ENCODE data around the gene COL18A1.
"Not testable (repeated sequence)": the region's sequence is repeated elsewhere in the genome, so short reads cannot be mapped to it uniquely, and the experiment has no call there.

The COL18A1 gene

DNA sequence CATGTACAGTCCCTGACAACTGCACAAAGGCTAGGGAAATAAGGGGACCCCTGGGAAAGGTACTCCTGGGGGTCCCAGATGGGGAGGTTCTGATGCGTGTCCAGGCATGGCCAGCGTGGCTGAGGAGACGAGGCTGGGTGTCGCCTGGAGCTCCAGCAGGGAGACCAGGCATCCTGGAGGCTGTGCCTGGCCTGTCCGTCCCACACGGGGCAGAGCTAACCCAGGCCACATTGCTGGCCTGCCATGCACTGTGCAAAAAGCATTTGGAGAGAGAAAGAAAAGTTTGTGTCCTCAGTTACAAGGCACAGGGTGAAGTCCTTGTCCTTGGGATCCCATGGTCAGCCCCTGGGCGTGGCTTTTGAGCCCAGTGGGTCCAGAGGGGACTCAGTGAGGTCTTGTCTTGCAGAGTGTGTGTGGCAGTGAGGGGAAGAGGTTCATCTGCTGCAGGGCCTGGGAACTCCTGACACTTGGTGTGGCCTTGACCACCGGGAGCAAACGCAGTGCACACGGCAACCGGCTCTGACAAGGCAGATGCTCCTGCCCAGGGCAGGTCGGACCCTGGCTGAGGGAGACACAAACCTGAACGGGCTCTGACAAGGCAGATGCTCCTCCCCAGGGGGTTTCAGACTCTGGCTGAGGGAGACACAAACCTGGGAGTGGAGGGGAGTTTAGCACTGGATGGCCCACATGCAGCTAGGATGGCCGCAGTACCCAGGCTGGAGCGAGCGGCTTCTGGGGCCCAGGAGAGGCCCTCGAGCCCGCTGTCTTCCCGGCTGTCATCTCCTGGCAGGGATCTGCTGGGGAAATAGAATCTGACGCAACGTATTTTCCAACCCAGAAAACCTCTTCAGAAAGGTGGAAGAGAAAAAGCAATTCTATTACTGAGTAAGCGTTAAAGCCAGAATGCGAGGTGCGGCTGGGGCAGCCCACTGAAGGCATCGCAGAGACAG, 37.3 kb upstream of the COL18A1 start:
- no peak for DNase-seq (ENCODE audit: low spot score)

DNA sequence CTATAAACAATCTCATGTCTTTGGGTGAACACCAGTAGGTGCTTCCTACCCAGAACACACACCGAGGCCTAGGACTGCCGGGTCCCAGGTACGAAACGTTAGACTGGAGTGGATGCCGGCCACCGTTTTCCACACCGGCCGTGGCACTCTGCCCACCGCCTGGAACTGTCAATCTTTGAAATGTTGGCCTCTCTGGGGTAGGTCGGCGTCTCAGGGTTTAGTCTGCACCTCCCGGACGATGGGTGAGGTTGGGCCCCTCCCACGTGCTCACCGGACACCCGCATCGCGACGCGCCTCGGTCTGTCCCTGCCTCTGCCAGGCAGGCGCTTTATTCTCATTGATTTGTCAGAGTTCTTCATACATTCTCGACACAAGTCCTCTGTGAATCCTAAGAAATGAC, 35.9 kb upstream of the COL18A1 start:
- not testable (repeated sequence) for DNase-seq (ENCODE audit: low spot score)

GRCh38 chr21:45370575-45370974, 34.4 kb upstream of the COL18A1 start:
- DNase-seq (ENCODE audit: low spot score), result no peak

DNA sequence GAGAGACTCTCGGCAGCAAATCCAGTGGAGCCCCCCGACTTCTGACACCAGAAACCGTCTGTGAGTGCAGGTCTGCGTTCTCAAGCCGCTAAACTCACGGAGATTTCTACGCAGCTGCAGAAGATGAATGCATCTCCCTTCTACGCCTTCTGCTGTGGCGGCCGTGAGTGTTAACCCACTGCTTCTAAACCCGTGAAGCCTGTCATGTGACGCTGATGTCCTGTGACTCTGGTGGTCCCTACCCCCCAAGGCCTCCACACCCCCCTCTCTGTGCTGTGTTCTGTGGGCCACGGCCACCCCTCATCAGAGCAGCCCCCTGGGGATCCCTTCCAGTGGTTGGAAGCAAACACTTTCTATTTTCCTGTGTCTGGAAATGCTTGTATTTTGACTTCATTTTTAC, 33.9 kb upstream of the COL18A1 start:
- no peak for DNase-seq (ENCODE audit: low spot score)

DNA sequence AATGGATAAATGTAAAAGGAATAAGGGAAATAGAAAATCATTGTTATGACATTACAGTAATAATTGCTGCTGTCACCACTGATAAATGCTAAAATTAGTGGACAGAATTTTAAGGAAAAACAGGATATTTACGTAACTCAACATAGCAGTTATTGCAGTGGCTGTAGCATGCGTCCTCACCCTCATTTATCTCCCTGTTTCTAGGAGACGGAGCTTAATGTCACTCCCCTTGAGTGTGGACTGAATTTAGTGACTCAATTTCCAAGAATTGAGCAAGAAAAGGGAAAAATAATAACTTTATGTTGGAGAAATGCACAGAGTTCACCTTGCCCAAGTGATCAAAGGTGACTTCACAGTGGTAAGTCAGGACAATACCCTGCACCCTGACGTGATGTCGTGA, 33.3 kb upstream of the COL18A1 start:
- no peak for DNase-seq (ENCODE audit: low spot score)

DNA sequence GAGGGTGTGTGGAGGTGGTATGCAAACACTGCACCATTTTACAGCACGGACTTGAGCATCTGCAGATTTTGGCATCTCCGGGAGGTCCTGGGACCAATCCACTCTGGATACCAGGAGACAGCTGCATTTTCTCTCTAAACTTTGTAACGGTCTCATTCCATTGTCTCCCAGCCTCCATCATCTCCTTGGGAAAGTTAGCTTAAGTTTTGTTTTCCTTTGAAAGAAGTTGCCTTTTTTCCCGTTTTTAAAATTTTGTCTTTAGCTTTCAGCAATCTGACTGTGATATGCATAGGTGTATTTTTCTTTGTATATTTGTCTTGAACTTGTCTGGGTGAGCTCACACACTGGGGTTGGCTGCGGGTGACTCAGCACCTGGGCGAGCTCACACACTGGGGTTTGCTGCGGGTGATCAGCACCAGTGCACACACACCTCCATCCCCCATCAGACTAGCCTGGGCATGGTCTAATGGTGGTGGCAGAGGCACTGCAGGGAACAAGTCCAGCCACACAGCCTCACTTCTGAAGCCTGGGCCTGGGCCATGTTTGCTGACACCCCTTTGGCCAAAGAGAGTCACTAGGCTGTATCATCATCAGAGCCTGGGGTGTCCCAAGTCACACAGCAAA, 32.1 kb upstream of the COL18A1 start:
- no peak for DNase-seq (ENCODE audit: low spot score)

DNA sequence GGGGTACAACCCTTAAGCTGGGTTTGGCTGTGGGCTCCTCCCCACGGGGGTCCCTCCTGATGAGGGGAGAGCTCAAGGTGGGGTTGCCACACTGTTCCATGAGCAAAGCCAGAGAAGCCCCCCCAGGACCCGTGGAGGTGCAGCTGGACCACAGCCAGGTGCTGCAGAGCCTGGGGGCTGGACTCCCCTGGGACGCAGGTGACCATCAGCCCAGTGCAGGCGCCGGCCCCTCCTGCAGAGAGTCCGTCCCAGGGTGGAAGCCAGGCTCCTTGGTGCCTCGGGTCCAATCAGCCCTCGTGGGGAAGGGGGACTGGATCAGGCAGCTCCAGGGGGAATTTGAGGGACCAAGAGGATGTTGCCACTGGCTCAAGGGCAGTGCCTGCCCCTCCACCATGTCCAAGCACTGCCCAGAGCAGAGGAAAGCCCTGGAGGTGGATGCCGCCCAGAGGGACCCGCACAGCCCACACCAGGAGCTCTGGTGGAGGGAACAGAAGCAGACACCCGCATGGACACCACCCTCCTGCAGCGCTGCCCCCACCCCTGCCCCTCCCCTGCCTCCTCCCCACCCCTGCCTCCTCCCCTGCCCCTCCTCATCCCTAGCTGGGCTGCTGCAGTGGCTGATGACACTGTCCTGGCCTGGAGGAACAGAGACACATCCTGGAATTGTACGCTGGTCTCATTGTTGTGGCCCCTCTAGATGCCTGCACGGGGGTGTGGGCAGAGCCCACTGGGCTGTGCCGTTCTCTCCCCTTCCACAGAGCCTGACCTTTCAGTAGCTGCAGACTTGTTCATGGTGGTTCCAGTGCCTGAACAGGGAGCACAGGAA, 30.8 kb upstream of the COL18A1 start:
- no peak for DNase-seq (ENCODE audit: low spot score)

GRCh38 chr21:45374826-45375455, 30.0 kb upstream of the COL18A1 start:
- DNase-seq (ENCODE audit: low spot score), result no peak

GRCh38 chr21:45376459-45377324, 28.3 kb upstream of the COL18A1 start:
- DNase-seq (ENCODE audit: low spot score), result no peak

GRCh38 chr21:45377325-45377709, 27.6 kb upstream of the COL18A1 start:
- DNase-seq (ENCODE audit: low spot score), result no peak

- no peak for DNase-seq (ENCODE audit: low spot score)
These were observed 27.1 kb upstream of the COL18A1 start for GRCh38 chr21:45377866-45378257.

DNA sequence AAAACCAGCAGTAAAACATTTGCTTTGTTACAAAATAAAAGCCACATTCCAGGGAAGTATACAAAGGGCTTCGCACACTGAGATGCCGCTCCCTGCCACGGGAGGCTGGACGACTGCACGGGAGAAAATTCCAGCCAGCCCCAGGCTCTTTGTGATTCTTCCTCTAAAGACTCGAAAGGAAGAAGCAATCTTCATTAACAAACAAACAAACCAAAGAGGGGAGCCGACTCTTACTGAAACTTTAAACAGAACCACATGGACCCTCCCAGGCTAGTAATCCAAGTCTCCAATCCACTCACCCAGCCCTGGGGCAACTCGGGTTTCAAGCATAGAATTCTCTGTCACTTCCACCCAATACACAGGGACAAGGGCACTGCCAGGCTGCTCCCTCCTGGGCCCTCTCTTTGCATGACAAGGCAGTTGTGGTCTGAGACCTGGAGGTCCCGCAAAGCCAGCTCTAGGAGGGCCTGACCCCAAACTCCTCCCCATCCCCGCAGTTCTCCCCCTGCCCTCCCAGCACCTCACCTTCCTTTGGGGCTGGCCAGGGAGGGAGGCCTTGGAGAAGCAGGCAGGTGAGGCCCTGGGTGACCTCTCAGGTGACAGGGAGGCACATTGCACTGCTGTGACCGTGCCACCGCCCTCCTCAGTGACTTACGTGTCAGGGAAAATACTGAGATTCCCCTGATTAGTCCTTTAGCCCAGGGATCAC, 26.6 kb upstream of the COL18A1 start:
- peak; percentile 44 for DNase-seq (ENCODE audit: low spot score)

GRCh38 chr21:45379171-45379900, 25.6 kb upstream of the COL18A1 start:
- DNase-seq (ENCODE audit: low spot score), result no peak

DNA sequence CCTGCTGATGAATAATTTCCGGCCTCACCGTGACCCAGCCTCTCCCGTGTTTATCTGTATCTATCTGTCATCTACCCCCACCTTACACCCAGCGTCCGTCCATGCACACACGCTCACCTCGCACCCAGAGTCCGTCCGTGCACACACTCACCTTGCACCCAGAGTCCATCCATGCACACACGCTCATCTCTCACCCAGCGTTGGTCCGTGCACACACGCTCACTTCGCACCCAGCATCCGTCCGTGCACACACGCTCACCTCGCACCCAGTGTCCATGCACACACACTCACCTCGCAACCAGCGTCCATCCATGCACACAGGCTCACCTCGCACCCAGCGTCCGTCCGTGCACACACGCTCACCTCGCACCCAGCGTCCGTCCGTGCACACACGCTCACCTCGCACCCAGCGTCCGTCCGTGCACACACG, 25.0 kb upstream of the COL18A1 start:
- DNase-seq (ENCODE audit: low spot score), result no peak

GRCh38 chr21:45380566-45380965, 24.4 kb upstream of the COL18A1 start:
- no peak for DNase-seq (ENCODE audit: low spot score)

DNA sequence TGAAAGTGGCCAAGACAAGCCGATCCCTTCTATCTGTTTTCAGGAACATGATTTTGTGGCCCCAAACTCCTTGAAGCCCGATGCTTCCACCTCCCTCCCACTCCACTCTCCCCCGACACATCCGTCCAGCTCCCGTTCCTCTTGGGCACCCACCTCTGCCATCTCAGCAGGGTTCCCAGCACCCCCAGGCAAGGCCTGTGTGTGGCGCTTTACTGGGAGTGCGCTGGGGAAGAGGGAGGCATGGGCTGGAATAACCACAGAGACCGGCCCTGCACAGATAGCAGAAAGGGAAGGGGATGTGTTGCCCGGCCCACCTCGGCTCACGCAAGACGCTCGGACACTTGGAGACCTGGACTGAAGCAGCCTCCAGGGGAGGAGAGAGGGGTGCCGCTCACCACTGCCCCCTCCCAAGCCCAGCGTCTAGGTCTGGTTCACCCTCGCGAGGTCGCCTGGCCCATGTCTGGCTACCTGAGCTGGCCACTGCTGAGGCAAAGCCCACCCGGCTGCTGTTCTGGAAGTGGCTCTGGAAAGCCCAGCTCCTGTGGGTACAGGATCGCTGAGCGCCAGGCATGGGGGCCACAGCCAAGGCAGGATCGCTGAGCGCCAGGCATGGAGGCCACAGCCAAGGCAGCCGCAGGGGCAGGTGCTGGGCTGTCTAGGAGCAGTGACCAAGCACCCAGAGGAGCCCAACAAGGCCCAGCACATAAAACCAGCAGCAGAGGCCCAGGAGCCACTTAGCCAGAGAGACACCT, 23.8 kb upstream of the COL18A1 start:
- no peak for DNase-seq (ENCODE audit: low spot score)

GRCh38 chr21:45381865-45382696, 22.9 kb upstream of the COL18A1 start:
- no peak for DNase-seq (ENCODE audit: low spot score)

DNA sequence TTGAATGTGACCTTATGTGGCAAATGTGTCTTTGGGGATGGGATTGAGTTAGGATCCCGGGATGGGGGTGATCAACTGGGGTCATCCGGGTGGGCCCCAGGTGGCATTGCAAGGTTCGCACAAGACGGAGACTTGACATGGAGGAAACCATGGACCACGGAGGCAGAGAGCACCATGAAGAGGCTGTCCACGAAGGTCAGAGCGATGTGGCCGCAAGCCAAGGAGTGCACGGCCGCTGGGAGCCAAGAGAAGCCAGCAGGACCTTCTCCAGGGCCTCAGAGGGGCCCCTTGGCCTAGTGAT, 22.3 kb upstream of the COL18A1 start:
- DNase-seq (ENCODE audit: low spot score), result no peak

Data from SW480 (cell line).